ENCODE measurements around the gene NOS1AP.

NOS1AP gene

DNA sequence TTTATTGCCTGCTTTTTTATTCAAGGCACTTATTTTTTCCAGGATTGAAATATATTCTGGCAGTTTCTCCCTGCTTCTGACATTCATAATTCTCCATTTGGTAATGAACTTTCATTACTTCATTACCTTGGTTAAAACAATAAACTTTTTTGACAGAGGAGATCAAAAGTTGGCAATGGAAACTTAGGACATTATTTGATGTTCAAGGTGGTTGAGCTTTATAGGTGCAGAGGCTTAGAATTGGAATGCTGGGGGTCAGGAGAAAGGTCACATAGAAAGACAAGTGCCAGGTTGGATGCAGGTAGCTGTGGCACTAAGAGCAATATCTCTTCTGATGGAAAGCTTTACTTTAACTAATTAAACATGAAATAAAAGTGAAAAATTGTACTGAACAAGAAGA lies 154.8 kb downstream of the NOS1AP start:
- no peak for TF ChIP-seq CTCF (IDR thresholded peaks at IDR 0.05; ENCODE audit: insufficient read depth, low read depth, low read length, missing control alignments)
- no peak overlapping the region for H3K4me3 ChIP-seq (ENCODE audit: low read length)
- DNase-seq (ENCODE audit: low read depth), result no peak

DNA sequence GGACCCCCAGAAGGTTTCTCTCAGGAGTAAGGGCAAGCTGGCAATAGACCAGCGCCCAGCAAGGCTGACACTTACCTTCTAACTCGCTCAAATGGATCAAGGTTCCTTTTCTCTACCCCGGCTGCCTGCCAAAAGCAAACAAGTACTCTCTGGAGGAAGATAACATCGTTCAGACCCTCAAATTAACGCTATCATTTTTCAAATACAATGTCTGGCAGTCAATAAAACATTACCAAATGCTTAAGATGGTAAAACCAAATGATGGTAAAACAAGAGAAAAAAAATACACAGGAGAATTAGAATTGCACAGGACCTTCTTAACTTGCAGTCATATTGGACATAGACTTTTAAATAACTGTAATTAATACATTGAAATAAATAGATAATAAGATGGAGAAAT lies 159.1 kb downstream of the NOS1AP start:
- TF ChIP-seq CTCF (IDR thresholded peaks at IDR 0.05; ENCODE audit: insufficient read depth, low read depth, low read length, missing control alignments), result no peak

DNA sequence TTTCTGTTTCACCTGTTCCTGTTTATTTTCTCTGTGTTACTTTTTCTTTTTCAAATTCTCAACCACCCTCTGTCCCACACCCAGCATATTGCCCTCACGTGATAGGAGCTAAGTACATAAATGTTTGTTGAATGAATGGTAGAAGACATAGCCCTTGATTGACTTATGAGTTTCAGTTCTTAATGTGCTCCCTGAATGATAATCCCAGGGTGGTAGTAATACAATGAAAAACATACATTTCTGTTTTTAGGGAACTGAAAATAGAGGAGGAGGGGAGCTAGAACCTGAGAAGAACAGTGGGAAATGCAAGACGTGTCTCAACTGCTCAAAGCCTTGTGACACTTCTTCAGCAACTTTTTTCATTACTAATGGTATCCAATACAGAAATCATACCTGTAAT lies 160.1 kb downstream of the NOS1AP start:
- no peak for TF ChIP-seq CTCF (IDR thresholded peaks at IDR 0.05; ENCODE audit: insufficient read depth, low read depth, low read length, missing control alignments)
- no peak overlapping the region for H3K4me3 ChIP-seq (ENCODE audit: low read length)
- DNase-seq (ENCODE audit: low read depth), result no peak

More for the DNA sequence above, 159.1 kb downstream of the NOS1AP start:
- H3K4me3 ChIP-seq (ENCODE audit: low read length), result no peak overlapping the region
- no peak for DNase-seq (ENCODE audit: low read depth)

DNA sequence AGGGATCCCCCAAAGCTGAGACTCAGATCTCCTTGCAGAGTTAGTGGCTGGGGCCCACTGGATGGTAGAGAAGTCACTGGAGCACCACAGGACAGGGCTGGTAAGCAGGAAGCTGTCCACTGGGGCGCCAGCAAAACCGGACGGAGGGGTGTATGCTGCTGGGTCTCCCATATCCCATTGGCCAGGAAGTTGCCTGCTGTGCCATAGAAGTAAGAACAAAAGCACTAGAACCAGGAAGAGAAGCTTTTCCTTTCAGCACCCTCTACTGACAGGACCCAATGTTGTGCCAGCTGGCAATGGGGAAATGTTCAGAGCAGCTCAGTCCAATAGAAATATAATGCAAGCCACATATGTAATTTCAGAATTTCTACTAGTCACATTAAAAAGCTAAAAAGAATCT lies 160.6 kb downstream of the NOS1AP start:
- DNase-seq (ENCODE audit: low read depth), result peak; percentile 42
- TF ChIP-seq CTCF (IDR thresholded peaks at IDR 0.05; ENCODE audit: insufficient read depth, low read depth, low read length, missing control alignments), result peak; percentile 32
- no peak overlapping the region for H3K4me3 ChIP-seq (ENCODE audit: low read length)

DNA sequence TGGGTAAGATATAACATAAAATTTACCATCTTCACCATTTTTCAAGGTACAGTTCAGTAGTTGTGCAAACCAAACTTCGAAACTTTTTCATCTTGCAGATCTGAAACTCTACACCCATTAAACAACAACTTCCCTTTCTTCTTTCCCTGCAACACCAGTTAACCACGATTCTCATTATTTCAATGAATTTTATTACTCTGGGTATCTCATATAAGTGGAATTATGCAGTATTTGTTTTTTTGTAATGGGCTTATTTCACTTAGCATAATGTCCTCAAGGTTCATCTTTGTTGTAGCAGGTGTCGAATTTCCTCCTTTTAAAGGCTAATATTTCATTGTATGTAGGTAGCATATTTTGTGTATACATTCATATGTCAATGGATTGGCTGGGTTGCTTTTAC lies 161.0 kb downstream of the NOS1AP start:
- TF ChIP-seq CTCF (IDR thresholded peaks at IDR 0.05; ENCODE audit: insufficient read depth, low read depth, low read length, missing control alignments), result no peak
- no peak overlapping the region for H3K4me3 ChIP-seq (ENCODE audit: low read length)
- no peak for DNase-seq (ENCODE audit: low read depth)

DNA sequence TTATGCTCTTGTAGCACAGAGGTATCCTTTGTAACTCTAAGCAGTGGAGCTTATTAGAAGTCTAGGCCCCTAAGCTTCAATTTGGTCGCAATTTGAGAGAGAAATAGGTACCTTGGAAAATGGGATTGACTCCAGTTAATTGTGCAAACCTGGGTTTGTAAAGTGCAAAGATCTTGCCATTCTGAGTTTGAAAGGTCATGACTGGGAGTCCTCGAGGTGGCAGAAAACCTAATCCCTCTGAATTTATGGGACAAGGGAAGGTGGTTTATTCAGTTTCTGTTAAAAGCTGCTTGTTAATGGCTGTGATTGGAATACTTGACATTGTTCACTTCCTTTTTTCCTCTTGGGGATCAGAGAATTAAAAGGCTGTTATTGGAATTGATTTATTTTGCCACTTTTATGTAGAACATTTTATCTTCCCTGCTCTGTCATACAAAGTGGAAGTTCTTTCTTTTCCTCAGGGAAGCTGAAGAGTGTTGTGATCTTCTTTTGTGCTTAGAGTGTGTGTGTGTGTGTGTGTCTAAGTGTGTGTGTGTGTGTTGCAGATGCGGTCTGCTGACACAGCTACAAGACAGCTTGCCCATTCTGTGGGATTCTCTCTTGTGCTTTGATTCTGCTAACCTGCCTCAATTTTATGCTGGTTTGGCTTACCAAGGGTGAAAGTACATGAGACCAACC lies 162.7 kb downstream of the NOS1AP start:
- no peak for DNase-seq (ENCODE audit: low read depth)

More for the DNA sequence above, 162.7 kb downstream of the NOS1AP start:
- no peak for TF ChIP-seq CTCF (IDR thresholded peaks at IDR 0.05; ENCODE audit: insufficient read depth, low read depth, low read length, missing control alignments)
- H3K4me3 ChIP-seq (ENCODE audit: low read length), result no peak overlapping the region

Measured in epithelial cell of esophagus (primary cell).